Mesenteric fat pad (tissue), 1 donor: ENCODE data around the gene PPP1R3D. TPM values are rescaled to one million over a fixed set of nuclear protein-coding genes. Genes with fewer than 3 reads are reported as not detected.

ENCODE experiments used
- DNase-seq: peaks from one replicate; pipeline ENCODE4 v3.0.0-alpha.2; 2020; ENCODE audit warnings: low spot score
- total RNA-seq: library from RNA; stranded (reverse); fragmentation: NEBNext Ultra II Directional; extraction: Animal tissue kit (Norgen Biotek cat#: 25700); gene quantifications from one replicate; pipeline ENCODE4 v1.2.1, GENCODE V29; 2021
- donor health status: DM: yes; HTN: yes; CAD: no.

Gene PPP1R3D
- total RNA-seq, 1 donor from 2014 or later: 8.8 TPM

DNA sequence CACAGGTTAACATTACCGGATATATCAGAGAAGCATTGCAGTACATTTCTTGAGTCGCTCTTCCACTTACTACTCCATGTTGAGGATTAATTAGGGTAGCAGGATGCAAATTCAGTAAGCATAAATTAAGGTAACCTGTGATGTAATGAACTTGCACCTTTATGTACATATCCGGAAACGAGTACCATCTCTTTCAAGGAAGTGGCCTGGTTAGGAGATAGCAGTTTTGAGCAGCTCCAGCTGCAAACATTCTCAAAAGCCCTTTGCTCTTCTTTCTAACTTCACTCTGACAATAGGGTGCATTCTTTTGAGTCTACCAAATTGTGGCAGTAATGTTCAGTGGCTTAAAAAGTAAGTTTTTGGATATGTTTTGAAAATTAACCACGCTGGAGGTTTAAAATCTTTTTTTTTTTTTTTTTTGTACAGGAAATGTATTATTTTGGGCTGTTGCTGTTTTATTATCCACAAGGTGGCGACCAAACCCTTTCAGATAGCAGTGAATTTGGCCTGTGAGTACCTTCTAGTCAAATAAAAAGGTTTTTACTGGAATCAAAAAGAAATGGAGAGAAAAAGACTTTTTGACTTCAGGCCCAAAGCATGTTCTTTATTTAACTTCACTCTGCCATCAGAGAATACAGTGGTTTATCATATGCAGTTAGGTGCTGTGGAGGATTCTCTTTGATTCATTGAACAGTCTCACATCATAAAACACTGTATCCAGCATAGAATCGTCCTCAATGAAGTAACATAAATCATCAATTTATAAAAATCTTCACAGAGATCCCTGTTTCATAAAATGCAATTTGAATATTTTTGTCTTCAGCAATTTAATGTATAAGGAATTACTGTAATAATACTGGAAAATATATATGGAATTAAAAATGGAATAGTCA is 9.0 kb upstream of the PPP1R3D start:
- no peak for DNase-seq

- DNase-seq: no peak
Observed at GRCh38 chr20:59948212-59948611, 8.1 kb upstream of the PPP1R3D start.

DNA sequence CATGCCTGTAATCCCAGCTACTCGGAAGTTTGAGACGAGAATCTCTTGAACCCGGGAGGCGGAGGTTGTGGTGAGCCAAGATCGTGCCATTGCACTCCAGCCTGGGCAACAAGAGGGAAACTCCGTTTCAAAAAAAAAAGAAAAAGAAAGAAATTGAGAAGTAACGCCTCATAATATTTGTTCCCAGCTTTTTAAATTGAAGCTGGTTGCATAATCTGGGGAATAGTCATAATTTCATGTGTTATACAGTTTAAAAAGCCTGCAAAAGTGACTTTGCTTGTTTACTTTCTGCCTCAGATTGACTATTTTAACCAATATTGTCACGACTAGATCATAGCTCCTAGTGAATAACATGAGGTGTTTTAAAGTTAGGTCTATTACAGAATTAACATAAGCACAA is 7.3 kb upstream of the PPP1R3D start:
- no peak for DNase-seq

- DNase-seq: no peak
Observed at GRCh38 chr20:59945731-59946130, 5.6 kb upstream of the PPP1R3D start.

DNA sequence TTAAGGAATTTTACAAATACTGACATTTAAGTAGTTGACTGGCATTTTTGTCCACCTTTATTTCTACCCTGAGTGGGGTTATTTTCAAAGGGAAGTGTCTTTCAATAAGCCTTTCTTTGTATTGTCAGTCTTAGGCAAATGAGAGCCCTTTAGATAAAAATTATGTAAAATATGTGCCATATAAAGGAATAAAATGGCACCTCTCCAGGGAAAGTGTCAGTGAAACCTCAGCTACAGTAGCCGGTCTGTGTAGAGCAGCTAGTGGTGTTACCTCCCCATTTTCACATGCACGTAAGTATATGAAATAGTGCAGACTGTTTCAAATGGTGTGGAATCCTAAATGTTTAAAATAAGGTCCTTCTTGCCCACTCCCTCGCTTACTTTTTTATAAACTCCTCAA is 5.1 kb upstream of the PPP1R3D start:
- DNase-seq: no peak

DNA sequence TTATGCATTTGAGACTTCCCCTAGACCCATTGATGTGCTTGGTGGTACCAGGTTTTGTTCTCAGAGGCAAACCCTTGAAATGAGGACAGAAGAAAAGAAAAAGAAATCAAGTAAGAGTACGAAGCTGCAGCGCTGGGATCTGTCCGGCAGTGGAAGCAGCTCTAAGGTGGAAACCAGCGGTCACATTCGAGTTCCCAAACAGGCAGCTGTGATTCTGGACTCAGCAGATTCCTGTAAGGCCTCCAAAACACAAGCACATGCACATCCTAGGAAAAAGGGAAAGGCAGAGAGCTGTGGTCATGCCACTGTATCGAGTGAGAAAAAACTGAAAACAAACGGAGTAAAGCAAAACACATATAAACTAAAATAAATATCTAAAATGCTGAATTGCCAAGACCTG is 4.6 kb upstream of the PPP1R3D start:
- no peak for DNase-seq

GRCh38 chr20:59942245-59942644 is 2.1 kb upstream of the PPP1R3D start:
- no peak for DNase-seq

DNA sequence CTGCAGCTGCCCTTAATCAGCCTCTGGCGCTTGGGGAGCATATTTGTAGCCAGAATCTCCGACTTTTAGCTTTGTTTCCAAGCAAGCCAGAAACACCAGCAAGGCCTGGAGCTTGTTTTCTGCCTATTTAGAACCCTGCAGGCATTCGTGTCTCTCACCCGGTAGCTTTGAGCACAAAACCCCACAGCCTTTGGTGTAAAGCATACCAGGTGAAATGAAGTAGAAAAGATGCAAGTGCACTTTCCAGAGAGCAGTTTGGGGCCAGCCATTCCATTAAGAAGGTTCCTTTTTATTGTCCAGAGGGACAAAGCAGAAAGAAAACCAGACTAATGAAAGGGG is 820 bp upstream of the PPP1R3D start:
- no peak for DNase-seq

DNA sequence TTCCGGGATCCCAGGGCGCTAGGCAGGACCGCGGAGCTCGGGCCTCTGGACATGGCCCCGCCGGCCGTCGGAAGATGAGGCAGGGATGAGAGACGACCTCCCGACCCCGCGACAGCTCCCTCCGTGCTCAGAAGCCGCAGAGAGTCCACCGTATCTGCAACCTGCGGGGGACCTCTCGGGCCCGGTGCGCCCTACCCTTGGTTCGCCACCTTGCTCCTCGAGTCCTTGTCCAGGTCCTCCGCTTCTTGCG is 301 bp downstream of the PPP1R3D start:
- DNase-seq: no peak

- no peak for DNase-seq
Observed at GRCh38 chr20:59939052-59939878, 840 bp downstream of the PPP1R3D start.

DNA sequence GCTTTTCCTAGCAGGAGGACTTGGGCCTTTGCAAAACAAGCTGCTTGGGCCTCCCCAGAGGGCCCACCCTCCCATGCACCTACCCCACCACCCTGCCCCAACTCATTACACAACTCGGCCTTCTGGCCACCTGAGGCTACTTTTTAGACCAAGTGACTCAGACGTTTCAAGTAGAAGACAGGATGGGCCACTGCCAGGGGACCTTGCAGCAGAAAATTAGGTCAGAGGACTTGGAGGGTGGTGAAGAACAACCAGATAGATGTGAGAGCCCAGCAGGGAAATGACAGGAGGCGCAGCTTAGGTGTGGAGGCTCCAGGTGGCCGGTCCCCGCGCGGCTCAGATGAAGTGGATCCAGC is 1.4 kb downstream of the PPP1R3D start:
- no peak for DNase-seq

DNA sequence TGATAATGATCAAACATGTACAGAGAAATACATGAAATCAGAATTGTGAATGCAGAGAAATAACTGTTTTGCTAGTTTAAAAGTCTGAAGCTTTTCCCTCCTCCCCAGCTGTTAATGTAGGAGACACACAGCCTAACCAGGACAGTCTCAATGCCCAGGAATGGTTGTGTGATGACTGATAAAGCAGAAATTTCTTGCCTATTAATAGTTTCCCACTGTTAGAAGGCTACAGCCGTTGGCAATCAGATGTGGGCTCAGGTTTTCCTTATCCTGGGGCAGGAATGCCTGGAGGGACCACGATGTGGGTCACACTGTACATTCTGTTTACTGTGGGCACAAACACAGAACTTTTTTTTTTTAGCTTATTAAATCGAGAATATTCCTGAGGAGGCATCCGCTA is 1.9 kb downstream of the PPP1R3D start:
- DNase-seq: no peak

- DNase-seq: no peak
Observed at GRCh38 chr20:59937150-59937549, 3.0 kb downstream of the PPP1R3D start.

DNA sequence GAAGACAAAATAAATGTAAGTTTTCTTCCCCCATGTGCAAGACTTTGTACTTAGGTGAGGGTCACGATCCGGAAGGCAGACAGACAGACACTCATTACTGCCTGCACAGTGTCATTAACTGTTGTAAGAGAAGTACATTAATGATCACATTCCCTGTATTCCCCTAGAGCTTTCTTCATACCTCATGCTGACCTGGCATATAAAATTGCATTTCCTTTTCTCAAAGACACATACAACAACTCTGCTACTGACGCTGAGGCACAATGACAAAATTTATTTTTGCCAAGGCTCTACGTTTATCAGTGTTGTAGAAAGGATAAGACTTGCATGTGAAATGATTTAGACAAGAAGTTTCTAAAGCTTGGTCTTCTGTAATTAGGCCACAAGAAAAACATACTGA is 3.7 kb downstream of the PPP1R3D start:
- DNase-seq: no peak

- no peak for DNase-seq
Observed at GRCh38 chr20:59935457-59936185, 4.5 kb downstream of the PPP1R3D start.

GRCh38 chr20:59933849-59934585 is 6.1 kb downstream of the PPP1R3D start:
- peak; percentile 94 for DNase-seq

- DNase-seq: no peak
Observed at GRCh38 chr20:59933296-59933848, 6.7 kb downstream of the PPP1R3D start, which contains the start of gene SYCP2. Gene SYCP2, minus strand, starts transcription at chr20:59933637. Its CDS starts 11,224 bp downstream, at chr20:59922413.

GRCh38 chr20:59932616-59933295 is 7.3 kb downstream of the PPP1R3D start:
- DNase-seq: no peak

- DNase-seq: no peak
Observed at GRCh38 chr20:59931511-59932312, 8.4 kb downstream of the PPP1R3D start.

- no peak for DNase-seq
Observed at GRCh38 chr20:59925899-59926298, 14.2 kb downstream of the PPP1R3D start.
